Bronchial epithelial cell (primary cell): Measurements from ENCODE around the gene RAX2. TPM values are rescaled to one million over a fixed set of nuclear protein-coding genes. Genes with fewer than 3 reads are reported as not detected.
A peak's percentile ranks its signal among the peaks of the same experiment; 100 is the strongest.

Experiments used
- DNase-seq: peaks from one replicate; pipeline ENCODE4 v3.0.0-alpha.2; 2010; ENCODE audit warnings: low read depth
- FAIRE-seq: peaks from 2 replicates; lab custom pipeline; 2011; peaks lifted over from hg19 to GRCh38; lab: Jason Lieb, UNC
- H3K27me3 ChIP-seq: 2 replicates; pipeline ENCODE4 v1.5.1; 2011; ENCODE audit warnings: low read length; ENCODE audit not compliant: control insufficient read depth, insufficient read depth
- H3K36me3 ChIP-seq: 2 replicates; pipeline ENCODE4 v1.5.1; 2011; ENCODE audit warnings: low read length; ENCODE audit not compliant: control insufficient read depth, insufficient read depth
- H3K4me3 ChIP-seq: 2 replicates; pipeline ENCODE4 v1.5.1; 2011; ENCODE audit warnings: mild to moderate bottlenecking, low read depth, low read length, control low read depth
- CTCF ChIP-seq: IDR thresholded peaks from 2 replicates; pipeline ENCODE4 v1.5.1; 2011; ENCODE audit warnings: mild to moderate bottlenecking, moderate library complexity, low read length, control low read depth, inconsistent platforms; ENCODE audit not compliant: insufficient read depth, severe bottlenecking
- total RNA-seq: library from RNA; depleted of rRNA; stranded (reverse); fragments of >200 nt; gene quantifications from 2 replicates; pipeline ENCODE4 v1.2.1, GENCODE V29; 2014

RAX2 gene
- total RNA-seq, 1 donor from 2014 or later = not detected

GRCh38 chr19:3737487-3738205, 34.4 kb downstream of the RAX2 start:
- no peak overlapping the region for H3K4me3 ChIP-seq
- DNase-seq = no peak
- no peak for TF ChIP-seq CTCF
- FAIRE-seq = peak; percentile 18
- no peaks in the 10 kb centered on the region for H3K36me3 ChIP-seq
- no peaks in the 10 kb centered on the region for H3K27me3 ChIP-seq

- no peak for TF ChIP-seq CTCF
- FAIRE-seq (no peak), DNase-seq (no peak)
These were observed 35.8 kb downstream of the RAX2 start for GRCh38 chr19:3736106-3736724.

GRCh38 chr19:3734310-3734600, 37.8 kb downstream of the RAX2 start:
- TF ChIP-seq CTCF = no peak
- no peak for FAIRE-seq
- no peak for DNase-seq
- Histone ChIP-seq H3K4me3 (no peak overlapping the region), H3K36me3 (no peaks in the 10 kb centered on the region), H3K27me3 (no peaks in the 10 kb centered on the region)

More at GRCh38 chr19:3736106-3736724, 35.8 kb downstream of the RAX2 start:
- Histone ChIP-seq H3K36me3 (no peaks in the 10 kb centered on the region), H3K27me3 (no peaks in the 10 kb centered on the region), H3K4me3 (no peak overlapping the region)

GRCh38 chr19:3733549-3734309, 38.3 kb downstream of the RAX2 start:
- Histone ChIP-seq H3K4me3 (no peak overlapping the region), H3K27me3 (no peaks in the 10 kb centered on the region), H3K36me3 (no peaks in the 10 kb centered on the region)
- FAIRE-seq (no peak), DNase-seq (no peak)
- TF ChIP-seq CTCF = no peak

GRCh38 chr19:3732108-3732507, 39.9 kb downstream of the RAX2 start:
- Histone ChIP-seq H3K27me3 (no peaks in the 10 kb centered on the region), H3K36me3 (no peaks in the 10 kb centered on the region), H3K4me3 (no peak overlapping the region)
- TF ChIP-seq CTCF = no peak
- DNase-seq = no peak
- FAIRE-seq = no peak
